Endodermal cell (in vitro differentiated cells): ENCODE results near the gene PTMS. TPM values are rescaled to one million over a fixed set of nuclear protein-coding genes. Genes with fewer than 3 reads are reported as not detected.

Source experiments
- DNase-seq: peaks from one replicate; pipeline ENCODE4 v3.0.0-alpha.2; 2017
- H3K27ac ChIP-seq: 2 replicates; pipeline ENCODE4 v1.5.1; 2013; ENCODE audit warnings: mild to moderate bottlenecking, low read depth, low read length, moderate library complexity
- H3K27me3 ChIP-seq: 2 replicates; pipeline ENCODE4 v1.6.1; 2013; ENCODE audit warnings: mild to moderate bottlenecking, low read length, moderate library complexity; ENCODE audit not compliant: insufficient read depth, control insufficient read depth, poor library complexity, severe bottlenecking
- H3K36me3 ChIP-seq: 2 replicates; pipeline ENCODE4 v1.7.0; 2013; ENCODE audit warnings: mild to moderate bottlenecking, low read length, moderate library complexity; ENCODE audit not compliant: control insufficient read depth, insufficient read depth
- H3K4me1 ChIP-seq: one replicate; pipeline ENCODE4 v1.7.0; 2013; ENCODE audit warnings: low read length; ENCODE audit not compliant: control insufficient read depth, insufficient read depth
- H3K4me3 ChIP-seq: 2 replicates; pipeline ENCODE4 v1.5.1; 2013; ENCODE audit warnings: mild to moderate bottlenecking, low read length, moderate library complexity
- H3K9ac ChIP-seq: 2 replicates; pipeline ENCODE4 v1.6.1; 2013; ENCODE audit warnings: mild to moderate bottlenecking, low read length, moderate library complexity; ENCODE audit not compliant: poor library complexity, severe bottlenecking; ENCODE audit errors: extremely low read depth
- H3K9me3 ChIP-seq: 2 replicates; pipeline ENCODE4 v1.6.1; 2013; ENCODE audit warnings: mild to moderate bottlenecking, low read length, moderate library complexity; ENCODE audit not compliant: control insufficient read depth
- H3K27ac Mint-ChIP-seq: 2 replicates; pipeline ENCODE4 v1.8.0; 2020; ENCODE audit warnings: mixed read lengths
- H3K27me3 Mint-ChIP-seq: 2 replicates; pipeline ENCODE4 v1.8.0; 2021; ENCODE audit warnings: mild to moderate bottlenecking, mixed read lengths; ENCODE audit not compliant: insufficient read depth
- H3K36me3 Mint-ChIP-seq: 2 replicates; pipeline ENCODE4 v1.8.0; 2020; ENCODE audit warnings: low read depth, mixed read lengths
- H3K4me1 Mint-ChIP-seq: 2 replicates; pipeline ENCODE4 v1.8.0; 2020; ENCODE audit warnings: mixed read lengths
- H3K4me3 Mint-ChIP-seq: 2 replicates; pipeline ENCODE4 v1.8.0; 2020; ENCODE audit warnings: mild to moderate bottlenecking, moderate library complexity, mixed read lengths
- H3K9me3 Mint-ChIP-seq: 2 replicates; pipeline ENCODE4 v1.8.0; 2020; ENCODE audit warnings: mild to moderate bottlenecking, mixed read lengths
- WGBS, 2 experiments: methylation state at CpG; one replicate each; pipeline versions ENCODE4 v1.1.5 to v1.1.7; 2013; ENCODE audit warnings: missing lambda C conversion rate in 2 of 2, mixed read lengths in 1 of 2; ENCODE audit not compliant: insufficient coverage in 1 of 2, insufficient read length in 1 of 2; 5-methylcytosine and 5-hydroxymethylcytosine counted together
- total RNA-seq, 2 donors: library from RNA; stranded (reverse); fragmentation: NEBNext Ultra II Directional in 1 of 2; extraction: Animal tissue kit (Norgen Biotek cat#: 25700) in 1 of 2; gene quantifications; 2 replicates in 1 of 2; 3 replicates in 1 of 2; pipeline ENCODE4 v1.2.1, GENCODE V29; 2021
- TF ChIP-seq, protein P1 (sequence below): fragments of 200-600 bp; sonication (generic); conservative IDR thresholded peaks from 2 replicates; pipeline ENCODE4 v1.5.0; 2021; ENCODE audit warnings: antibody characterized with exemption, mild to moderate bottlenecking

The PTMS gene
- total RNA-seq, 2 donors from 2014 or later: 637 to 888 TPM

- TF ChIP-seq, protein P1, sequence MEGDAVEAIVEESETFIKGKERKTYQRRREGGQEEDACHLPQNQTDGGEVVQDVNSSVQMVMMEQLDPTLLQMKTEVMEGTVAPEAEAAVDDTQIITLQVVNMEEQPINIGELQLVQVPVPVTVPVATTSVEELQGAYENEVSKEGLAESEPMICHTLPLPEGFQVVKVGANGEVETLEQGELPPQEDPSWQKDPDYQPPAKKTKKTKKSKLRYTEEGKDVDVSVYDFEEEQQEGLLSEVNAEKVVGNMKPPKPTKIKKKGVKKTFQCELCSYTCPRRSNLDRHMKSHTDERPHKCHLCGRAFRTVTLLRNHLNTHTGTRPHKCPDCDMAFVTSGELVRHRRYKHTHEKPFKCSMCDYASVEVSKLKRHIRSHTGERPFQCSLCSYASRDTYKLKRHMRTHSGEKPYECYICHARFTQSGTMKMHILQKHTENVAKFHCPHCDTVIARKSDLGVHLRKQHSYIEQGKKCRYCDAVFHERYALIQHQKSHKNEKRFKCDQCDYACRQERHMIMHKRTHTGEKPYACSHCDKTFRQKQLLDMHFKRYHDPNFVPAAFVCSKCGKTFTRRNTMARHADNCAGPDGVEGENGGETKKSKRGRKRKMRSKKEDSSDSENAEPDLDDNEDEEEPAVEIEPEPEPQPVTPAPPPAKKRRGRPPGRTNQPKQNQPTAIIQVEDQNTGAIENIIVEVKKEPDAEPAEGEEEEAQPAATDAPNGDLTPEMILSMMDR: no peak
- Histone ChIP-seq H3K27me3 (no peaks in the 10 kb centered on the region), H3K4me1 (peaks cover 5% of the 10 kb centered on the region), H3K36me3 (peaks cover 32% of the 10 kb centered on the region), H3K4me3 (peak overlapping the region; percentile 53), H3K27ac (peak overlapping the region; percentile 12), H3K9ac (no peak overlapping the region), H3K9me3 (no peaks in the 10 kb centered on the region)
- H3K27ac Mint-ChIP-seq: peak overlapping the region; percentile 79
- H3K27me3 Mint-ChIP-seq: peaks cover 5% of the 10 kb centered on the region
- no peak for DNase-seq
- H3K4me3 Mint-ChIP-seq: peak overlapping the region; percentile 91
- peaks cover 26% of the 10 kb centered on the region for H3K4me1 Mint-ChIP-seq
- WGBS, 2 experiments: 4 to 8% methylated on average over 3 to 7 of the region's 7 CpGs
- H3K36me3 Mint-ChIP-seq: peaks cover 32% of the 10 kb centered on the region
- no peaks in the 10 kb centered on the region for H3K9me3 Mint-ChIP-seq
Measured at GRCh38 chr12:6753772-6754356, 12.3 kb upstream of the PTMS start.

GRCh38 chr12:6754411-6754810 is 11.8 kb upstream of the PTMS start:
- Histone ChIP-seq H3K9ac (no peak overlapping the region), H3K9me3 (no peaks in the 10 kb centered on the region), H3K4me1 (peaks cover 5% of the 10 kb centered on the region), H3K36me3 (peaks cover 27% of the 10 kb centered on the region), H3K4me3 (no peak overlapping the region), H3K27ac (no peak overlapping the region), H3K27me3 (no peaks in the 10 kb centered on the region)
- H3K36me3 Mint-ChIP-seq: peaks cover 26% of the 10 kb centered on the region
- TF ChIP-seq, protein P1: no peak
- no peak overlapping the region for H3K4me3 Mint-ChIP-seq
- no peaks in the 10 kb centered on the region for H3K9me3 Mint-ChIP-seq
- DNase-seq: no peak
- no peak overlapping the region for H3K27ac Mint-ChIP-seq
- 83 to 94% methylated on average over 2 of the region's 2 CpGs for WGBS, 2 experiments
- H3K27me3 Mint-ChIP-seq: peaks cover 5% of the 10 kb centered on the region
- H3K4me1 Mint-ChIP-seq: peaks cover 27% of the 10 kb centered on the region

GRCh38 chr12:6757028-6757690 is 9.0 kb upstream of the PTMS start:
- no peaks in the 10 kb centered on the region for H3K9me3 ChIP-seq
- H3K4me3 Mint-ChIP-seq: no peak overlapping the region
- H3K4me1 ChIP-seq: peaks cover 5% of the 10 kb centered on the region
- no peak overlapping the region for H3K27ac ChIP-seq
- WGBS, 2 experiments: 89 to 95% methylated on average over 7 to 8 of the region's 8 CpGs
- no peaks in the 10 kb centered on the region for H3K9me3 Mint-ChIP-seq
- no peak overlapping the region for H3K9ac ChIP-seq
- no peak for DNase-seq
- TF ChIP-seq, protein P1: no peak
- H3K36me3 Mint-ChIP-seq: no peaks in the 10 kb centered on the region
- H3K27me3 ChIP-seq: no peaks in the 10 kb centered on the region
- peaks cover 5% of the 10 kb centered on the region for H3K27me3 Mint-ChIP-seq
- no peaks in the 10 kb centered on the region for H3K36me3 ChIP-seq
- H3K4me3 ChIP-seq: no peak overlapping the region
- peaks cover 25% of the 10 kb centered on the region for H3K4me1 Mint-ChIP-seq
- no peak overlapping the region for H3K27ac Mint-ChIP-seq
